Peyer's patch (tissue), 4 donors: Measurements from ENCODE around the gene DOC2A.

Experiments
- POLR2A ChIP-seq, 2 donors: fragments of 450-650 bp; IDR thresholded peaks; one replicate each; pipeline ENCODE4 v1.5.1; 2017; ENCODE audit warnings: antibody characterized with exemption in 2 of 2, mild to moderate bottlenecking in 2 of 2, moderate library complexity in 2 of 2
- TF ChIP-seq, protein P1 (sequence below), 6 experiments: fragments of 450-650 bp in 4 of 6; fragments of 200-600 bp in 2 of 6; sonication (generic) in 1 of 6; IDR thresholded peaks; one replicate each; pipeline ENCODE4 v1.5.1; 2017 to 2019; ENCODE audit warnings: antibody characterized with exemption in 6 of 6, mild to moderate bottlenecking in 3 of 6, moderate library complexity in 1 of 6

DNA sequence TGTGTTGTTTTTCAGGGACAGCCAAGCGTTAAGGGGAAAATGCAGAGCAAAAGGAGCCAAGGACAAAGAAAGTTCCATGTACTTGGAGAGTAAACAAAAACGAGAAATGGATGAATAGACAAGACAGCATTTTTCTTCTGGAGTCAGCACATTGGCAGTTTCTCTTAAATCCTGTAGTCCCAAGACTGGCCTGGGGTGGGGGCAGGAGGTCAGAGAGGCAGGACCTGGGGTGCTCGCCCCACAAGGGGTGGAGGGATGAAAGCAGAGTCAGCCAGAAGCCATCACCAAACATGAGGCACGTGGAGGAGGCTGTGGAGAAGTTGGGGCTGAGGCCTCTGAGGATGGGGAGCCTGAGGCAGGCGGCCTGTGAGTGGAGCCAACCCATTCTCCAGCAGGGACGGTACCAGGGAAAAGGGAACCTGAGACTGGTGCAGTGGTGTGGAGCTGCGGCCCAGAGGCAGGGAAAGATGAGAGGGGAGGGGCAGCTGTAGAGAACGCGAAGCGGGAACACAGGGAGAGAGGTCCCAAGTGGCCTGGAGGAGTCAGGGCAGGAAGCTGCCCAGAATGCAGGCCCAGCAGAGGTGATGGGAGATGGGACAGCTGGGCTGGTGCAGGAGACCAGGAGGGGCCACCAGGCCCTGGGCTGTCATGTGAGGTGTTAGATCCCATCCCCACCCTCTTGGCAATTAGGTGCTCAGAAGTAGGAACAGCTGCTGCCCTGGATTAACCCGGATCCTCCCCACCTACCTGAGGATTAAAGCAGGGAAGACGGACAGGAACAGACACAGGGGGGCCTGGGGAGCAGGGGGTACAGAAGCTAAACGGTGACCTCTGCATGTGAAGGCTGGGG, 17.0 kb upstream of the DOC2A start:
- TF ChIP-seq, protein P1, sequence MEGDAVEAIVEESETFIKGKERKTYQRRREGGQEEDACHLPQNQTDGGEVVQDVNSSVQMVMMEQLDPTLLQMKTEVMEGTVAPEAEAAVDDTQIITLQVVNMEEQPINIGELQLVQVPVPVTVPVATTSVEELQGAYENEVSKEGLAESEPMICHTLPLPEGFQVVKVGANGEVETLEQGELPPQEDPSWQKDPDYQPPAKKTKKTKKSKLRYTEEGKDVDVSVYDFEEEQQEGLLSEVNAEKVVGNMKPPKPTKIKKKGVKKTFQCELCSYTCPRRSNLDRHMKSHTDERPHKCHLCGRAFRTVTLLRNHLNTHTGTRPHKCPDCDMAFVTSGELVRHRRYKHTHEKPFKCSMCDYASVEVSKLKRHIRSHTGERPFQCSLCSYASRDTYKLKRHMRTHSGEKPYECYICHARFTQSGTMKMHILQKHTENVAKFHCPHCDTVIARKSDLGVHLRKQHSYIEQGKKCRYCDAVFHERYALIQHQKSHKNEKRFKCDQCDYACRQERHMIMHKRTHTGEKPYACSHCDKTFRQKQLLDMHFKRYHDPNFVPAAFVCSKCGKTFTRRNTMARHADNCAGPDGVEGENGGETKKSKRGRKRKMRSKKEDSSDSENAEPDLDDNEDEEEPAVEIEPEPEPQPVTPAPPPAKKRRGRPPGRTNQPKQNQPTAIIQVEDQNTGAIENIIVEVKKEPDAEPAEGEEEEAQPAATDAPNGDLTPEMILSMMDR (IDR thresholded peaks at IDR 0.05): no peak
- no peak for TF ChIP-seq POLR2A (IDR thresholded peaks at IDR 0.05)
